HepG2 (cell line): ENCODE results near the gene CSTPP1. TPM values are rescaled to one million over a fixed set of nuclear protein-coding genes. Genes with fewer than 3 reads are reported as not detected.
A peak's percentile ranks its signal among the peaks of the same experiment; 100 is the strongest.

Experiments used
- AKAP8 ChIP-seq: sonication (generic); formaldehyde crosslinking; IDR thresholded peaks from 2 replicates; pipeline ENCODE4 v1.5.1; 2020; ENCODE audit warnings: mild to moderate bottlenecking, missing genetic modification reagents
- ARNT2 ChIP-seq: sonication (generic); formaldehyde crosslinking; IDR thresholded peaks from 2 replicates; pipeline ENCODE4 v1.8.0; 2022; ENCODE audit warnings: mild to moderate bottlenecking, low read depth, missing genetic modification reagents, moderate library complexity
- ERF ChIP-seq: IDR thresholded peaks from 2 replicates; pipeline ENCODE4 v1.6.1; 2018; ENCODE audit warnings: missing biosample characterization, missing genetic modification reagents
- FOXC1 ChIP-seq: sonication (generic); formaldehyde crosslinking; IDR thresholded peaks from 2 replicates; pipeline ENCODE4 v1.8.0; 2022; ENCODE audit warnings: mild to moderate bottlenecking, missing genetic modification reagents, borderline replicate concordance
- FOXO4 ChIP-seq: sonication (generic); formaldehyde crosslinking; conservative IDR thresholded peaks from 2 replicates; pipeline ENCODE4 v1.8.1; 2023; ENCODE audit warnings: missing genetic modification reagents
- ISL2 ChIP-seq: sonication (generic); formaldehyde crosslinking; IDR thresholded peaks from 2 replicates; pipeline ENCODE4 v1.5.0; 2020; ENCODE audit warnings: missing genetic modification reagents
- KDM5A ChIP-seq: fragments of 200-600 bp; sonication (generic); IDR thresholded peaks from 2 replicates; pipeline ENCODE4 v1.7.0; 2018; ENCODE audit warnings: antibody characterized with exemption, mild to moderate bottlenecking, low read length, borderline replicate concordance
- NR2C2 ChIP-seq: sonication (generic); formaldehyde crosslinking; IDR thresholded peaks from 2 replicates; pipeline ENCODE4 v1.4.0; 2020; ENCODE audit warnings: missing genetic modification reagents, mild to moderate bottlenecking, moderate library complexity, borderline replicate concordance
- PHB2 ChIP-seq: fragments of 450-650 bp; IDR thresholded peaks from 2 replicates; pipeline ENCODE4 v1.6.1; 2018; ENCODE audit not compliant: partially characterized antibody
- SNAPC5 ChIP-seq: sonication (generic); formaldehyde crosslinking; IDR thresholded peaks from 2 replicates; pipeline ENCODE4 v1.8.1; 2023; ENCODE audit warnings: mild to moderate bottlenecking, missing genetic modification reagents, borderline replicate concordance
- TBP ChIP-seq: sonication (generic); formaldehyde crosslinking; IDR thresholded peaks from 2 replicates; pipeline ENCODE4 v1.5.0; 2020; ENCODE audit warnings: missing genetic modification reagents
- YEATS2 ChIP-seq: sonication (generic); formaldehyde crosslinking; IDR thresholded peaks from 2 replicates; pipeline ENCODE4 v1.4.0; 2020; ENCODE audit warnings: missing genetic modification reagents, borderline replicate concordance
- ZFP91 ChIP-seq: sonication (generic); formaldehyde crosslinking; IDR thresholded peaks from 2 replicates; pipeline ENCODE4 v1.9.0; 2022; ENCODE audit warnings: missing genetic modification reagents, mild to moderate bottlenecking, borderline replicate concordance
- ZNF24 ChIP-seq: fragments of 450-650 bp; IDR thresholded peaks from 2 replicates; pipeline ENCODE4 v1.6.1; 2017; ENCODE audit warnings: antibody characterized with exemption, mild to moderate bottlenecking
- ZNF362 ChIP-seq: sonication (generic); formaldehyde crosslinking; IDR thresholded peaks from 2 replicates; pipeline ENCODE4 v1.4.0; 2020; ENCODE audit warnings: missing genetic modification reagents, mild to moderate bottlenecking, borderline replicate concordance
- ZNF367 ChIP-seq: sonication (generic); formaldehyde crosslinking; IDR thresholded peaks from 2 replicates; pipeline ENCODE4 v1.4.0; 2020; ENCODE audit warnings: missing genetic modification reagents, borderline replicate concordance
- ZNF543 ChIP-seq: sonication (generic); formaldehyde crosslinking; IDR thresholded peaks from 2 replicates; pipeline ENCODE4 v1.4.0; 2020; ENCODE audit warnings: mild to moderate bottlenecking, missing genetic modification reagents
- ZNF556 ChIP-seq: sonication (generic); formaldehyde crosslinking; IDR thresholded peaks from 2 replicates; pipeline ENCODE4 v1.4.0; 2020; ENCODE audit warnings: mild to moderate bottlenecking, missing genetic modification reagents, borderline replicate concordance
- ZNF567 ChIP-seq: sonication (generic); formaldehyde crosslinking; IDR thresholded peaks from 2 replicates; pipeline ENCODE4 v1.8.1; 2023; ENCODE audit warnings: mild to moderate bottlenecking, missing genetic modification reagents, borderline replicate concordance
- ZNF607 ChIP-seq: sonication (generic); formaldehyde crosslinking; IDR thresholded peaks from 2 replicates; pipeline ENCODE4 v1.5.1; 2020; ENCODE audit warnings: missing genetic modification reagents, mild to moderate bottlenecking, borderline replicate concordance
- ZNF691 ChIP-seq: sonication (generic); formaldehyde crosslinking; IDR thresholded peaks from 2 replicates; pipeline ENCODE4 v1.4.0; 2020; ENCODE audit warnings: missing genetic modification reagents, low read depth, mild to moderate bottlenecking, borderline replicate concordance
- ZNF737 ChIP-seq: sonication (generic); formaldehyde crosslinking; IDR thresholded peaks from 2 replicates; pipeline ENCODE4 v1.5.0; 2020; ENCODE audit warnings: missing genetic modification reagents, mild to moderate bottlenecking, borderline replicate concordance
- ZNF891 ChIP-seq: sonication (generic); formaldehyde crosslinking; IDR thresholded peaks from 2 replicates; pipeline ENCODE4 v1.5.0; 2020; ENCODE audit warnings: mild to moderate bottlenecking, missing genetic modification reagents
- polyA plus RNA-seq, 8 experiments: library from polyadenylated mRNA; depleted of rRNA in 3 of 8; stranded (reverse) in 7 of 8; unstranded in 1 of 8; fragments of >200 nt; fragmentation: Illumina TruSeq in 4 of 8; extraction: Trizol in 4 of 8; gene quantifications; 2 replicates each; pipeline versions ENCODE4 v1.2.1 to v1.2.3, GENCODE V29; 2011 to 2016; ENCODE audit warnings: low read depth in 4 of 8, missing spikeins in 1 of 8, mixed read lengths in 1 of 8; ENCODE audit not compliant: insufficient read depth in 1 of 8
- total RNA-seq, 5 experiments: library from RNA; depleted of rRNA; stranded (reverse); fragments of >200 nt; fragmentation: Illumina TruSeq; extraction: Trizol; gene quantifications; 2 replicates each; pipeline ENCODE4 v1.2.3, GENCODE V29; 2016; ENCODE audit warnings: low read depth in 1 of 5

Gene CSTPP1
- total and polyA plus RNA-seq, 2 of the 13 experiments (the other 11 are each of a cell fraction or from before 2014, with no cell fraction given) = 12.3 to 14.6 TPM

GRCh38 chr11:47176328-47177228 lies 240.0 kb downstream of the CSTPP1 start, which contains the start of gene ARFGAP2 (continued):
- TF ChIP-seq SNAPC5 (CRISPR knock-in tag) (peak; percentile 46; the same call in 1 of the 2 replicates), FOXO4 (0 out of 2 replicates have a peak, but pooled peaks have one; percentile 79), ISL2 (CRISPR knock-in tag) (peak; percentile 21; the same call in 1 of the 2 replicates), ZNF891 (CRISPR knock-in tag) (peak; percentile 90), ZNF556 (peak; percentile 83; the same call in 1 of the 2 replicates), ZNF567 (no peak), ERF (CRISPR knock-in tag) (peak; percentile 34; the same call in 1 of the 2 replicates), ZNF24 (no peak), ZNF607 (peak; percentile 58), ZNF367 (CRISPR knock-in tag) (peak; percentile 63; the same call in 1 of the 2 replicates), ZFP91 (peak; percentile 82), FOXC1 (CRISPR knock-in tag) (peak; percentile 20; the same call in 1 of the 2 replicates), TBP (CRISPR knock-in tag) (no peak), NR2C2 (CRISPR knock-in tag) (peak; percentile 55), ZNF737 (CRISPR knock-in tag) (0 out of 2 replicates have a peak, but pooled peaks have one; percentile 19), AKAP8 (CRISPR knock-in tag) (peak; percentile 99), KDM5A (peak; percentile 95), ZNF691 (CRISPR knock-in tag) (peak; percentile 82; the same call in 1 of the 2 replicates), ZNF362 (CRISPR knock-in tag) (0 out of 2 replicates have a peak, but pooled peaks have one; percentile 7), YEATS2 (CRISPR knock-in tag) (peak; percentile 33; the same call in 1 of the 2 replicates), PHB2 (no peak), ZNF543 (CRISPR knock-in tag) (peak; percentile 12; the same call in 1 of the 2 replicates), ARNT2 (no peak)
